ENCODE measurements around the gene PHLDA2.
"Not testable (repeated sequence)": the region's sequence is repeated elsewhere in the genome, so short reads cannot be mapped to it uniquely, and the experiment has no call there.

The PHLDA2 gene

GRCh38 chr11:2945031-2945756 is 16.0 kb upstream of the PHLDA2 start:
- DNase-seq (ENCODE audit: low read depth) = peak; percentile 37

- no peak for DNase-seq (ENCODE audit: low read depth)
Measured at GRCh38 chr11:2944530-2944929, 15.3 kb upstream of the PHLDA2 start.

GRCh38 chr11:2943711-2944118 is 14.5 kb upstream of the PHLDA2 start:
- DNase-seq (ENCODE audit: low read depth) = no peak

GRCh38 chr11:2942872-2943710 is 13.9 kb upstream of the PHLDA2 start:
- DNase-seq (ENCODE audit: low read depth) = no peak

- no peak for DNase-seq (ENCODE audit: low read depth)
Measured at GRCh38 chr11:2942447-2942846, 13.2 kb upstream of the PHLDA2 start.

GRCh38 chr11:2940921-2941821 is 12.0 kb upstream of the PHLDA2 start:
- no peak for DNase-seq (ENCODE audit: low read depth)

- DNase-seq (ENCODE audit: low read depth) = no peak
Measured at GRCh38 chr11:2940147-2940920, 11.1 kb upstream of the PHLDA2 start.

GRCh38 chr11:2938458-2939418 is 9.5 kb upstream of the PHLDA2 start:
- DNase-seq (ENCODE audit: low read depth) = not testable (repeated sequence)

GRCh38 chr11:2937641-2938457 is 8.6 kb upstream of the PHLDA2 start:
- DNase-seq (ENCODE audit: low read depth) = not testable (repeated sequence)

- DNase-seq (ENCODE audit: low read depth) = no peak
Measured at GRCh38 chr11:2934611-2935239, 5.5 kb upstream of the PHLDA2 start.

- no peak for DNase-seq (ENCODE audit: low read depth)
Measured at GRCh38 chr11:2934021-2934550, 4.9 kb upstream of the PHLDA2 start.

- no peak for DNase-seq (ENCODE audit: low read depth)
Measured at GRCh38 chr11:2933375-2934020, 4.3 kb upstream of the PHLDA2 start.

- DNase-seq (ENCODE audit: low read depth) = no peak
Measured at GRCh38 chr11:2932850-2933251, 3.6 kb upstream of the PHLDA2 start.

- DNase-seq (ENCODE audit: low read depth) = no peak
Measured at GRCh38 chr11:2931771-2932738, 2.8 kb upstream of the PHLDA2 start.

- DNase-seq (ENCODE audit: low read depth) = no peak
Measured at GRCh38 chr11:2931420-2931746, 2.2 kb upstream of the PHLDA2 start.

- DNase-seq (ENCODE audit: low read depth) = no peak
Measured at GRCh38 chr11:2930704-2931419, 1.6 kb upstream of the PHLDA2 start.

Data from GM04503 (cell line).